Measurements from ENCODE around the gene NSUN6.
"Not testable (repeated sequence)": the region's sequence is repeated elsewhere in the genome, so short reads cannot be mapped to it uniquely, and the experiment has no call there.

NSUN6 gene

GRCh38 chr10:18607503-18608378 lies 43.6 kb downstream of the NSUN6 start:
- DNase-seq = no peak

- DNase-seq = no peak
These were observed 45.2 kb downstream of the NSUN6 start for GRCh38 chr10:18606051-18606695.

- DNase-seq = no peak
These were observed 50.1 kb downstream of the NSUN6 start for GRCh38 chr10:18601321-18601720.

GRCh38 chr10:18599392-18599791 lies 52.0 kb downstream of the NSUN6 start:
- no peak for DNase-seq

- DNase-seq = no peak
These were observed 56.7 kb downstream of the NSUN6 start for GRCh38 chr10:18594574-18595156.

GRCh38 chr10:18591141-18591540 lies 60.2 kb downstream of the NSUN6 start:
- DNase-seq = peak in 1 of 2 experiments; percentile 41

- not testable (repeated sequence) for DNase-seq
These were observed 64.8 kb downstream of the NSUN6 start for GRCh38 chr10:18586637-18587036.

GRCh38 chr10:18583575-18584270 lies 67.7 kb downstream of the NSUN6 start:
- DNase-seq = no peak

GRCh38 chr10:18582803-18583202 lies 68.6 kb downstream of the NSUN6 start:
- DNase-seq = no peak

- DNase-seq = no peak
These were observed 73.3 kb downstream of the NSUN6 start for GRCh38 chr10:18577823-18578685.

GRCh38 chr10:18576586-18576985 lies 74.8 kb downstream of the NSUN6 start:
- DNase-seq = no peak

- DNase-seq = no peak
These were observed 78.3 kb downstream of the NSUN6 start for GRCh38 chr10:18572959-18573561.

- DNase-seq = no peak
These were observed 79.6 kb downstream of the NSUN6 start for GRCh38 chr10:18571780-18572179.

GRCh38 chr10:18571076-18571475 lies 80.3 kb downstream of the NSUN6 start:
- DNase-seq = no peak

GRCh38 chr10:18570386-18570785 lies 81.0 kb downstream of the NSUN6 start:
- DNase-seq = not testable (repeated sequence)

GRCh38 chr10:18567343-18567856 lies 84.0 kb downstream of the NSUN6 start:
- DNase-seq = no peak

- DNase-seq = no peak
These were observed 85.2 kb downstream of the NSUN6 start for GRCh38 chr10:18566177-18566576.

GRCh38 chr10:18565006-18565405 lies 86.4 kb downstream of the NSUN6 start:
- DNase-seq = no peak

GRCh38 chr10:18563003-18563726 lies 88.2 kb downstream of the NSUN6 start:
- DNase-seq = no peak

GRCh38 chr10:18561861-18562551 lies 89.4 kb downstream of the NSUN6 start:
- DNase-seq = no peak
